Tibial nerve (tissue), 4 donors: ENCODE data around the gene BCL7A.

Experiments
- CTCF ChIP-seq, 5 experiments: fragments of 200-600 bp in 3 of 5; fragments of 450-650 bp in 2 of 5; sonication (generic) in 3 of 5; IDR thresholded peaks; one replicate each; pipeline ENCODE4 v1.5.1; 2016 to 2019; ENCODE audit warnings: antibody characterized with exemption in 5 of 5, mild to moderate bottlenecking in 3 of 5, moderate library complexity in 2 of 5
- EP300 ChIP-seq, 2 donors: sonication (generic); formaldehyde crosslinking; IDR thresholded peaks; one replicate each; pipeline ENCODE4 v1.6.1; 2017; ENCODE audit warnings: antibody characterized with exemption in 2 of 2, mild to moderate bottlenecking in 1 of 2
- POLR2A ChIP-seq, 2 donors: fragments of 450-650 bp; IDR thresholded peaks; one replicate each; pipeline ENCODE4 v1.6.1; 2017; ENCODE audit warnings: antibody characterized with exemption in 2 of 2, mild to moderate bottlenecking in 2 of 2, moderate library complexity in 2 of 2

- TF ChIP-seq POLR2A (IDR thresholded peaks at IDR 0.05) (no peak), CTCF (IDR thresholded peaks at IDR 0.05) (no peak), EP300 (IDR thresholded peaks at IDR 0.05) (no peak)
These were observed 10.9 kb downstream of the BCL7A start for GRCh38 chr12:122032580-122032979.
